GM12878 (cell line): ENCODE data around the gene SIK3. TPM values are rescaled to one million over a fixed set of nuclear protein-coding genes. Genes with fewer than 3 reads are reported as not detected.

Experiments
- ATAC-seq: fragments of 200-7000 bp; cut with Tn5 transposase; 3 replicates; pipeline ENCODE4 v1.9.1; 2020; ENCODE audit warnings: mild to moderate bottlenecking, moderate library complexity
- BruUV-seq: library from RNA; stranded (reverse); fragments of 400-500 nt; replicated peaks from 2 replicates; lab custom pipeline; 2021; lab: Mats Ljungman, UMichigan
- CTCF ChIA-PET: fragments of 300-600 bp; sonication (Branson Sonifier 250); formaldehyde crosslinking; extraction: SDS; loops from one replicate; lab custom pipeline; 2021; ENCODE audit warnings: inconsistent platforms; lab: Yijun Ruan, JAX
- POLR2A ChIA-PET: fragments of 350-600 bp; formaldehyde crosslinking; extraction: SDS; loops from one replicate; lab custom pipeline; 2021; ENCODE audit warnings: inconsistent platforms; lab: Charles Lee
- RAD21 ChIA-PET: fragments of 300-600 bp; sonication (Branson Sonifier 250); formaldehyde crosslinking; loops from one replicate; lab custom pipeline; 2023; ENCODE audit warnings: antibody characterized with exemption; ENCODE audit not compliant: unreplicated experiment; lab: Charles Lee
- SMC1A ChIA-PET: fragments of 300-600 bp; sonication (Branson Sonifier 250); formaldehyde crosslinking; loops from one replicate; lab custom pipeline; 2023; ENCODE audit not compliant: unreplicated experiment, uncharacterized antibody; lab: Charles Lee
- DNase-seq: peaks from one replicate; pipeline ENCODE4 v3.0.0-alpha.2; 2011; ENCODE audit warnings: low read depth, low spot score
- FAIRE-seq: peaks from 3 replicates; lab custom pipeline; 2011; peaks lifted over from hg19 to GRCh38; lab: Jason Lieb, UNC
- H2AFZ ChIP-seq: 2 replicates; pipeline ENCODE4 v1.6.0; 2011; ENCODE audit warnings: low read depth, low read length, control low read depth; ENCODE audit not compliant: control insufficient read depth
- H3K27ac ChIP-seq: 2 replicates; pipeline ENCODE4 v1.5.1; 2011; ENCODE audit warnings: control low read depth; ENCODE audit not compliant: control insufficient read depth, insufficient read depth
- H3K27me3 ChIP-seq, 2 experiments: replicated peaks in 1 of 2; 2 replicates each; pipeline versions ENCODE4 v1.6.0 to v1.6.1; 2011; ENCODE audit warnings: low read length in 1 of 2; ENCODE audit not compliant: control insufficient read depth in 2 of 2, insufficient read depth in 2 of 2
- H3K36me3 ChIP-seq, 2 experiments: 2 replicates each; pipeline ENCODE4 v1.5.1; 2011; ENCODE audit warnings: low read length in 1 of 2; ENCODE audit not compliant: control insufficient read depth in 2 of 2, insufficient read depth in 2 of 2
- H3K4me1 ChIP-seq: 2 replicates; pipeline ENCODE4 v1.6.1; 2011; ENCODE audit warnings: mild to moderate bottlenecking, low read length, moderate library complexity, mixed read lengths; ENCODE audit not compliant: control insufficient read depth, insufficient read depth
- H3K4me2 ChIP-seq: 2 replicates; pipeline ENCODE4 v1.6.0; 2011; ENCODE audit warnings: control low read depth; ENCODE audit not compliant: control insufficient read depth, insufficient read depth
- H3K4me3 ChIP-seq: fragments of 200-600 bp; sonication (generic); 2 replicates; pipeline ENCODE4 v1.5.1; 2016
- H3K79me2 ChIP-seq: 2 replicates; pipeline ENCODE4 v1.6.0; 2011; ENCODE audit warnings: low read length; ENCODE audit not compliant: control insufficient read depth, insufficient read depth
- H3K9ac ChIP-seq: 2 replicates; pipeline ENCODE4 v1.8.0; 2011; ENCODE audit warnings: low read length, control low read depth, mixed read lengths; ENCODE audit not compliant: control insufficient read depth, insufficient read depth
- H3K9me3 ChIP-seq: replicated peaks from 3 replicates; pipeline ENCODE4 v1.5.1; 2011; ENCODE audit warnings: mild to moderate bottlenecking, low read length; ENCODE audit not compliant: control insufficient read depth, insufficient read depth
- H4K20me1 ChIP-seq: 2 replicates; pipeline ENCODE4 v1.6.0; 2011; ENCODE audit not compliant: control insufficient read depth, insufficient read depth
- EED ChIP-seq: sonication (generic); IDR thresholded peaks from 2 replicates; pipeline ENCODE4 v1.6.1; 2016; ENCODE audit warnings: antibody characterized with exemption, low read depth
- EGR1 ChIP-seq, 2 experiments: IDR thresholded peaks; 1 replicate in 1 of 2; 2 replicates in 1 of 2; pipeline ENCODE4 v1.6.1; 2011 to 2012; ENCODE audit warnings: low read depth in 2 of 2, low read length in 2 of 2, borderline replicate concordance in 1 of 2, mild to moderate bottlenecking in 1 of 2, moderate library complexity in 1 of 2
- EP300 ChIP-seq, 2 experiments: fragments of 150-350 bp in 1 of 2; IDR thresholded peaks; 2 replicates each; pipeline ENCODE4 v1.6.1; 2011 to 2012; ENCODE audit warnings: low read depth in 2 of 2, low read length in 2 of 2, borderline replicate concordance in 1 of 2, improper control_type of control experiment in 1 of 2, inconsistent platforms in 1 of 2; ENCODE audit not compliant: control insufficient read depth in 1 of 2
- FOXM1 ChIP-seq: IDR thresholded peaks from 2 replicates; pipeline ENCODE4 v1.6.1; 2012; ENCODE audit warnings: low read depth, mild to moderate bottlenecking, inconsistent platforms, low read length, moderate library complexity
- HDAC6 ChIP-seq: fragments of 200-600 bp; sonication (generic); IDR thresholded peaks from one replicate; pipeline ENCODE4 v1.8.0; 2017; ENCODE audit warnings: antibody characterized with exemption; ENCODE audit not compliant: unreplicated experiment
- TCF12 ChIP-seq: IDR thresholded peaks from 2 replicates; pipeline ENCODE4 v1.6.1; 2011; ENCODE audit warnings: low read depth, mild to moderate bottlenecking, low read length
- YY1 ChIP-seq: IDR thresholded peaks from 2 replicates; pipeline ENCODE4 v1.6.1; 2011; ENCODE audit warnings: low read depth, mild to moderate bottlenecking, low read length
- WGBS: methylation state at CpG from one replicate; pipeline ENCODE4 v1.1.6; 2016; ENCODE audit warnings: low lambda C conversion rate; ENCODE audit not compliant: insufficient replicate concordance, insufficient coverage; ENCODE audit errors: missing lambda C conversion rate; 5-methylcytosine and 5-hydroxymethylcytosine counted together
- in situ Hi-C: fragments of 300-500 bp; cut with MboI; formaldehyde crosslinking; loops from 9 replicates; pipeline ENCODE4 v1.14.3; 2018; ENCODE audit warnings: mixed read lengths
- intact Hi-C: fragments of 100-400 bp; cut with micrococcal nuclease; formaldehyde crosslinking; loops from one replicate; pipeline ENCODE4 v1.14.2; 2022; ENCODE audit not compliant: unreplicated experiment
- polyA plus RNA-seq, 11 experiments: library from polyadenylated mRNA; depleted of rRNA in 4 of 11; unstranded in 6 of 11; stranded (reverse) in 5 of 11; fragments of >200 nt; fragmentation: Nextera tagmentation in 4 of 11; fragmentation: Illumina TruSeq in 1 of 11; extraction: Ambion mirVana in 4 of 11; extraction: Trizol in 1 of 11; gene quantifications; 1 replicate in 1 of 11; 2 replicates in 10 of 11; pipeline versions ENCODE4 v1.2.1 to v1.2.3, GENCODE V29; 2011 to 2016; ENCODE audit warnings: inconsistent platforms in 2 of 11, missing spikeins in 2 of 11, low read depth in 1 of 11
- total RNA-seq, 4 experiments: library from RNA; depleted of rRNA in 3 of 4; stranded (reverse); fragments of >200 nt in 3 of 4; fragmentation: Illumina TruSeq in 1 of 4; extraction: Trizol in 1 of 4; gene quantifications; 2 replicates each; pipeline versions ENCODE4 v1.2.1 to v1.2.3, GENCODE V29; 2013 to 2021
- TF ChIP-seq, protein P1 (sequence below): fragments of 450-650 bp; IDR thresholded peaks from 2 replicates; pipeline ENCODE4 v1.6.1; 2017; ENCODE audit warnings: mild to moderate bottlenecking, moderate library complexity

SIK3 gene
- total and polyA plus RNA-seq, 10 of the 15 experiments (the other 5 are each of a cell fraction or from before 2014, with no cell fraction given) = 2.5 to 31.9 (median 11.1) TPM

DNA sequence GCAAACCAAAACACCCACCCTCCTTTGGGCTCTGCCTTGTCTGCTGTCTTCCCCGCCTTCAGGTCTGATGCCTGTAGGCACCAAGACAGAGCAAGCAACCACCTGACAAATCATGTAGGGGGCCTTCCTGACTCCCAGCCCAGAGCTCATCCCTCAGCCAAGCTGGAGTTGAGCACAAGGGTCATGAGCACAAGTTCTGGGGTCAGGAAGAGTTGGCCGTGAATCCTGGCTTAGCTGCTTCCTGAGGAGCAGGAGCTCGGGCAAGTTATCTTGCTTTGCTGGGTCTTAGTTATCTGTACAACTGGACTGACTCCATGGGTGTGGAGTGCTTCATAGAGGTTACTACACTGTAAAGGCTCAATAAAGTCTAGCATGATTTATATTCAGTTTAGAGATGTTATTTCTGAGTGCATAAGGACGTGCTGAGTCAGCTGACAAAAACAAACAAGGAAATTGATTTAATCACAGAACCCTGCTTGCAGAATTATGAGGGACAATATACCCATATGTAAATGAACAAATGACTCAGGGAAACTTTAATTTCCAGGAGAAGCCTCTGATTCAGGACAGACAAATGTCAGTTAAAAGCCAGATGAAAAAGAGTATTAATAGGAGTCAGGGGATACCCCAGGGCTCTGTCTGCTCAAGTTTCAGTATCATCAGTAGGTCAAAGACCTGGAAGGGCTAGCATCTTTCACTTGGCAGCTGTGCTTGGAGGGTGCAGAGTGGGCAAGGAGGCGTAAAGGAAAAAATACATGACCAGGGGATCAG lies 245.8 kb downstream of the SIK3 start:
- Histone ChIP-seq H3K79me2 (no peaks in the 10 kb centered on the region), H4K20me1 (no peaks in the 10 kb centered on the region), H3K27me3 (no peaks in the 10 kb centered on the region), H2AFZ (no peak overlapping the region; the same call in 1 of the 2 replicates), H3K9me3 (no peaks in the 10 kb centered on the region), H3K4me2 (peak overlapping the region; percentile 23; the same call in 1 of the 2 replicates), H3K9ac (no peak overlapping the region), H3K4me3 (no peak overlapping the region; the same call in 1 of the 2 replicates)
- ChIA-PET CTCF (interaction anchor here (0.6 to 4.2 kb wide), 11 partner anchors 17 to 1574 kb away, joined by 3 to 24 read pairs (median 8); partner anchors contain the start of genes APOA5, PCSK7 and RNF214), POLR2A (interaction anchor here (0.6 to 2.1 kb wide), 8 partner anchors 13 to 172 kb away, joined by 3 to 10 read pairs (median 4); partner anchors contain the start of gene ZPR1)
- WGBS = 67% methylated on average over 5 of the region's 5 CpGs
- ATAC-seq = peak; percentile 75
- intact Hi-C loops (no loop called here), in situ Hi-C loops (no loop called here)
- DNase-seq = no peak
- no TSS peak for BruUV-seq
- no peak for FAIRE-seq
- TF ChIP-seq TCF12 = 0 out of 2 replicates have a peak, but pooled peaks have one; percentile 41
- TF ChIP-seq EED = peak; percentile 42
- TF ChIP-seq EP300 (IDR thresholded peaks at IDR 0.05; ENCODE audit: borderline replicate concordance in 1 of 2, control insufficient read depth in 1 of 2, low read depth in 2 of 2, low read length in 2 of 2) = 0 out of 4 replicates have a peak, but pooled peaks of 1 of the 2 experiments have one; percentile 28
- TF ChIP-seq YY1 = no peak
- TF ChIP-seq, protein P1, sequence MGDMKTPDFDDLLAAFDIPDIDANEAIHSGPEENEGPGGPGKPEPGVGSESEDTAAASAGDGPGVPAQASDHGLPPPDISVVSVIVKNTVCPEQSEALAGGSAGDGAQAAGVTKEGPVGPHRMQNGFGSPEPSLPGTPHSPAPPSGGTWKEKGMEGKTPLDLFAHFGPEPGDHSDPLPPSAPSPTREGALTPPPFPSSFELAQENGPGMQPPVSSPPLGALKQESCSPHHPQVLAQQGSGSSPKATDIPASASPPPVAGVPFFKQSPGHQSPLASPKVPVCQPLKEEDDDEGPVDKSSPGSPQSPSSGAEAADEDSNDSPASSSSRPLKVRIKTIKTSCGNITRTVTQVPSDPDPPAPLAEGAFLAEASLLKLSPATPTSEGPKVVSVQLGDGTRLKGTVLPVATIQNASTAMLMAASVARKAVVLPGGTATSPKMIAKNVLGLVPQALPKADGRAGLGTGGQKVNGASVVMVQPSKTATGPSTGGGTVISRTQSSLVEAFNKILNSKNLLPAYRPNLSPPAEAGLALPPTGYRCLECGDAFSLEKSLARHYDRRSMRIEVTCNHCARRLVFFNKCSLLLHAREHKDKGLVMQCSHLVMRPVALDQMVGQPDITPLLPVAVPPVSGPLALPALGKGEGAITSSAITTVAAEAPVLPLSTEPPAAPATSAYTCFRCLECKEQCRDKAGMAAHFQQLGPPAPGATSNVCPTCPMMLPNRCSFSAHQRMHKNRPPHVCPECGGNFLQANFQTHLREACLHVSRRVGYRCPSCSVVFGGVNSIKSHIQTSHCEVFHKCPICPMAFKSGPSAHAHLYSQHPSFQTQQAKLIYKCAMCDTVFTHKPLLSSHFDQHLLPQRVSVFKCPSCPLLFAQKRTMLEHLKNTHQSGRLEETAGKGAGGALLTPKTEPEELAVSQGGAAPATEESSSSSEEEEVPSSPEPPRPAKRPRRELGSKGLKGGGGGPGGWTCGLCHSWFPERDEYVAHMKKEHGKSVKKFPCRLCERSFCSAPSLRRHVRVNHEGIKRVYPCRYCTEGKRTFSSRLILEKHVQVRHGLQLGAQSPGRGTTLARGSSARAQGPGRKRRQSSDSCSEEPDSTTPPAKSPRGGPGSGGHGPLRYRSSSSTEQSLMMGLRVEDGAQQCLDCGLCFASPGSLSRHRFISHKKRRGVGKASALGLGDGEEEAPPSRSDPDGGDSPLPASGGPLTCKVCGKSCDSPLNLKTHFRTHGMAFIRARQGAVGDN = peak; percentile 15; the same call in 1 of the 2 replicates
- no peak for TF ChIP-seq HDAC6
- TF ChIP-seq EGR1 (IDR thresholded peaks at IDR 0.05; ENCODE audit: borderline replicate concordance in 1 of 2, low read depth in 2 of 2, low read length in 2 of 2) = 0 out of 3 replicates have a peak, but pooled peaks of 1 of the 2 experiments have one; percentile 11
- TF ChIP-seq FOXM1 = peak; percentile 17; the same call in 1 of the 2 replicates
- TF ChIP-seq, all 136 proteins: peak for 6
- H3K4me1 ChIP-seq = peaks cover 30% of the 10 kb centered on the region
- peaks cover 6% of the 10 kb centered on the region in 2 experiments; a peak in 2 of 4 replicates for H3K36me3 ChIP-seq
- RAD21 ChIA-PET = interaction anchor here (1.1 to 5.0 kb wide), 13 partner anchors 11 to 327 kb away, joined by 3 to 32 read pairs (median 5); partner anchors contain the start of gene APOA5
- H3K27ac ChIP-seq = peak overlapping the region; percentile 62
- SMC1A ChIA-PET = interaction anchor here (0.9 to 4.6 kb wide), 18 partner anchors 12 to 379 kb away, joined by 3 to 42 read pairs (median 4); partner anchors contain the start of genes APOA1, APOA5 and ZPR1
